HG03045 (cell line): ENCODE measurements around the gene ARIH1.

Experiments used
- ATAC-seq: cut with Tn5 transposase; IDR thresholded peaks from one replicate; pipeline ENCODE4 v1.9.1; 2021; ENCODE audit warnings: mild to moderate bottlenecking, moderate library complexity; ENCODE audit not compliant: unreplicated experiment

ARIH1 gene

GRCh38 chr15:72486144-72486543, 12.0 kb downstream of the ARIH1 start:
- no peak for ATAC-seq

GRCh38 chr15:72487070-72487797, 13.1 kb downstream of the ARIH1 start:
- no peak for ATAC-seq

GRCh38 chr15:72488558-72488957, 14.4 kb downstream of the ARIH1 start:
- ATAC-seq: no peak

GRCh38 chr15:72489943-72490554, 15.9 kb downstream of the ARIH1 start:
- no peak for ATAC-seq

GRCh38 chr15:72491768-72492167, 17.6 kb downstream of the ARIH1 start:
- ATAC-seq: no peak

- no peak for ATAC-seq
Observed at GRCh38 chr15:72492733-72493132, 18.6 kb downstream of the ARIH1 start.

GRCh38 chr15:72493220-72493619, 19.1 kb downstream of the ARIH1 start:
- no peak for ATAC-seq

- ATAC-seq: no peak
Observed at GRCh38 chr15:72495007-72495406, 20.9 kb downstream of the ARIH1 start.

GRCh38 chr15:72496783-72497182, 22.7 kb downstream of the ARIH1 start:
- ATAC-seq: no peak

- ATAC-seq: no peak
Observed at GRCh38 chr15:72497402-72497801, 23.3 kb downstream of the ARIH1 start.

- no peak for ATAC-seq
Observed at GRCh38 chr15:72502220-72502809, 28.2 kb downstream of the ARIH1 start.

- no peak for ATAC-seq
Observed at GRCh38 chr15:72503147-72503546, 29.0 kb downstream of the ARIH1 start.

- no peak for ATAC-seq
Observed at GRCh38 chr15:72507402-72508092, 33.4 kb downstream of the ARIH1 start.

GRCh38 chr15:72509484-72509883, 35.4 kb downstream of the ARIH1 start:
- no peak for ATAC-seq

- ATAC-seq: no peak
Observed at GRCh38 chr15:72511536-72511935, 37.4 kb downstream of the ARIH1 start.

- ATAC-seq: no peak
Observed at GRCh38 chr15:72515591-72516389, 41.7 kb downstream of the ARIH1 start.

GRCh38 chr15:72516777-72517176, 42.6 kb downstream of the ARIH1 start:
- ATAC-seq: no peak

- ATAC-seq: no peak
Observed at GRCh38 chr15:72521682-72522081, 47.6 kb downstream of the ARIH1 start.

GRCh38 chr15:72532991-72533601, 59.0 kb downstream of the ARIH1 start:
- no peak for ATAC-seq

- ATAC-seq: no peak
Observed at GRCh38 chr15:72534523-72534922, 60.4 kb downstream of the ARIH1 start.
